HCT116 (cell line): Measurements from ENCODE around the gene TTLL9. TPM values are rescaled to one million over a fixed set of nuclear protein-coding genes. Genes with fewer than 3 reads are reported as not detected.

Experiments used
- ATAC-seq: fragments of 200-7000 bp; cut with Tn5 transposase; 2 replicates; pipeline ENCODE4 v1.9.1; 2020; ENCODE audit warnings: mild to moderate bottlenecking, moderate library complexity
- BruUV-seq: library from RNA; stranded (reverse); fragments of 400-500 nt; replicated peaks from 2 replicates; lab custom pipeline; 2021; lab: Mats Ljungman, UMichigan
- CTCF ChIA-PET: fragments of 300-600 bp; sonication (Branson Sonifier 250); formaldehyde crosslinking; loops from one replicate; lab custom pipeline; 2021; ENCODE audit warnings: antibody characterized with exemption; lab: Charles Lee
- POLR2A ChIA-PET: fragments of 300-600, 350-600 bp; sonication (Branson Sonifier 250); formaldehyde crosslinking; loops from one replicate; lab custom pipeline; 2021; ENCODE audit warnings: antibody characterized with exemption; lab: Charles Lee
- RAD21 ChIA-PET, 2 experiments: fragments of 300-600 bp; sonication (Branson Sonifier 250); formaldehyde crosslinking; loops; one replicate each; lab custom pipeline; 2023; ENCODE audit warnings: low total read pairs in 2 of 2; ENCODE audit not compliant: uncharacterized antibody in 2 of 2, unreplicated experiment in 2 of 2, low non-redundant PET in 1 of 2; lab: Charles Lee
- DNase-seq: peaks from one replicate; pipeline ENCODE4 v3.0.0-alpha.2; 2010; ENCODE audit warnings: low read depth, low spot score
- H2AFZ ChIP-seq: fragments of 200-600 bp; shearing (Covaris generic), sonication (generic); 2 replicates; pipeline ENCODE4 v1.6.1; 2017; ENCODE audit warnings: low read depth, mixed run types, mixed read lengths, antibody characterized with exemption, low read length; ENCODE audit not compliant: poor library complexity, severe bottlenecking
- H3K27ac ChIP-seq: 2 replicates; pipeline ENCODE4 v1.5.1; 2012; ENCODE audit warnings: low read depth, low read length
- H3K27me3 ChIP-seq: fragments of 200-600 bp; sonication (generic); 2 replicates; pipeline ENCODE4 v1.6.1; 2016; ENCODE audit warnings: mixed run types, low read length, mixed read lengths; ENCODE audit not compliant: insufficient read depth
- H3K36me3 ChIP-seq, 2 experiments: fragments of 200-500 bp in 1 of 2; fragments of 200-600 bp in 1 of 2; sonication (Bioruptor generic) in 1 of 2; sonication (generic) in 1 of 2; 2 replicates each; pipeline versions ENCODE4 v1.5.1 to v1.6.1; 2014 to 2016; ENCODE audit warnings: low read length in 2 of 2, inconsistent platforms in 1 of 2, mixed read lengths in 1 of 2, mixed run types in 1 of 2; ENCODE audit not compliant: insufficient read depth in 2 of 2, control insufficient read depth in 1 of 2
- H3K4me1 ChIP-seq, 2 experiments: fragments of 200-600 bp in 1 of 2; sonication (generic) in 1 of 2; 2 replicates each; pipeline versions ENCODE4 v1.5.1 to v1.6.1; 2012 to 2017; ENCODE audit warnings: low read length in 2 of 2, inconsistent platforms in 1 of 2, mild to moderate bottlenecking in 1 of 2, mixed read lengths in 1 of 2, mixed run types in 1 of 2, moderate library complexity in 1 of 2; ENCODE audit not compliant: insufficient read depth in 2 of 2, control insufficient read depth in 1 of 2
- H3K4me2 ChIP-seq: fragments of 200-600 bp; sonication (generic); 2 replicates; pipeline ENCODE4 v1.6.1; 2017; ENCODE audit warnings: mixed run types, low read length, mixed read lengths
- H3K4me3 ChIP-seq, 2 experiments: fragments of 200-600 bp in 1 of 2; sonication (generic) in 1 of 2; replicated peaks in 1 of 2; 2 replicates each; pipeline ENCODE4 v1.5.1; 2011 to 2016; ENCODE audit warnings: low read length in 2 of 2, control low read depth in 1 of 2, low read depth in 1 of 2, mild to moderate bottlenecking in 1 of 2, mixed read lengths in 1 of 2, mixed run types in 1 of 2
- H3K79me2 ChIP-seq: fragments of 200-600 bp; sonication (generic); 2 replicates; pipeline ENCODE4 v1.6.1; 2017; ENCODE audit warnings: mild to moderate bottlenecking, mixed run types, low read length, moderate library complexity, mixed read lengths; ENCODE audit not compliant: insufficient read depth
- H3K9ac ChIP-seq: fragments of 200-600 bp; sonication (generic); 2 replicates; pipeline ENCODE4 v1.6.1; 2016; ENCODE audit warnings: low read length, mixed read lengths
- H3K9me2 ChIP-seq: fragments of 200-600 bp; sonication (generic), shearing (Covaris generic); 2 replicates; pipeline ENCODE4 v1.6.1; 2017; ENCODE audit warnings: mixed run types, mild to moderate bottlenecking, moderate library complexity; ENCODE audit not compliant: insufficient read depth
- H3K9me3 ChIP-seq, 2 experiments: fragments of 200-500 bp in 1 of 2; fragments of 200-600 bp in 1 of 2; sonication (Bioruptor generic) in 1 of 2; sonication (generic) in 1 of 2; 2 replicates each; pipeline ENCODE4 v1.6.1; 2014 to 2017; ENCODE audit warnings: low read length in 2 of 2, mixed read lengths in 2 of 2, inconsistent platforms in 1 of 2, low read depth in 1 of 2, mild to moderate bottlenecking in 1 of 2, mixed run types in 1 of 2, moderate library complexity in 1 of 2; ENCODE audit not compliant: control insufficient read depth in 1 of 2, insufficient read depth in 1 of 2
- H4K20me1 ChIP-seq: fragments of 200-600 bp; sonication (generic), shearing (Covaris generic); 2 replicates; pipeline ENCODE4 v1.6.1; 2017; ENCODE audit warnings: mixed run types, mild to moderate bottlenecking, moderate library complexity; ENCODE audit not compliant: insufficient read depth
- ATF3 ChIP-seq: IDR thresholded peaks from 2 replicates; pipeline ENCODE4 v1.6.1; 2012
- CBX3 ChIP-seq: IDR thresholded peaks from 2 replicates; pipeline ENCODE4 v1.6.1; 2012; ENCODE audit warnings: low read depth
- CEBPB ChIP-seq: IDR thresholded peaks from 2 replicates; pipeline ENCODE4 v1.6.1; 2012; ENCODE audit warnings: low read depth
- CTCF ChIP-seq, 3 experiments: fragments of 200-600 bp in 1 of 3; sonication (generic) in 1 of 3; IDR thresholded peaks in 2 of 3; conservative IDR thresholded peaks in 1 of 3; 2 replicates each; pipeline ENCODE4 v1.5.1; 2012 to 2017; ENCODE audit warnings: low read depth in 2 of 3, low read length in 2 of 3, antibody characterized with exemption in 1 of 3, borderline replicate concordance in 1 of 3, control low read depth in 1 of 3, mild to moderate bottlenecking in 1 of 3, mixed read lengths in 1 of 3, mixed run types in 1 of 3, moderate library complexity in 1 of 3; ENCODE audit not compliant: insufficient read depth in 1 of 3
- ELF1 ChIP-seq: IDR thresholded peaks from 2 replicates; pipeline ENCODE4 v1.6.1; 2012; ENCODE audit warnings: low read depth, borderline replicate concordance
- EZH2phosphoT487 ChIP-seq: fragments of 200-600 bp; IDR thresholded peaks from 2 replicates; pipeline ENCODE4 v1.6.1; 2018; ENCODE audit warnings: antibody characterized with exemption, borderline replicate concordance
- FOSL1 ChIP-seq: IDR thresholded peaks from 2 replicates; pipeline ENCODE4 v1.6.1; 2012; ENCODE audit warnings: low read depth
- POLR2A ChIP-seq: IDR thresholded peaks from 2 replicates; pipeline ENCODE4 v1.7.0; 2011; ENCODE audit warnings: borderline replicate concordance; ENCODE audit not compliant: insufficient read depth, insufficient read length; ENCODE audit errors: extremely low read depth
- RAD21 ChIP-seq: IDR thresholded peaks from 2 replicates; pipeline ENCODE4 v1.6.1; 2012; ENCODE audit warnings: low read depth, mild to moderate bottlenecking
- SIN3A ChIP-seq: IDR thresholded peaks from 2 replicates; pipeline ENCODE4 v1.6.1; 2012; ENCODE audit warnings: low read depth
- SRF ChIP-seq: IDR thresholded peaks from 2 replicates; pipeline ENCODE4 v1.6.1; 2012; ENCODE audit warnings: low read depth
- ZBTB33 ChIP-seq: IDR thresholded peaks from 2 replicates; pipeline ENCODE4 v1.6.1; 2011; ENCODE audit warnings: mild to moderate bottlenecking, low read length, moderate library complexity; ENCODE audit not compliant: insufficient replicate concordance; ENCODE audit errors: extremely low read depth
- ZFX ChIP-seq: fragments of 450-650 bp; IDR thresholded peaks from 2 replicates; pipeline ENCODE4 v1.6.1; 2017
- ZNF274 ChIP-seq: fragments of 200-500 bp; sonication (Bioruptor generic); IDR thresholded peaks from 2 replicates; pipeline ENCODE4 v1.6.1; 2014; ENCODE audit warnings: mild to moderate bottlenecking, low read depth, low read length, inconsistent platforms
- intact Hi-C: fragments of 100-400 bp; cut with micrococcal nuclease; formaldehyde crosslinking; loops from 2 replicates; pipeline ENCODE4 v1.10.0; 2022
- total RNA-seq: library from RNA; stranded (reverse); gene quantifications from one replicate; pipeline ENCODE4 v1.2.1, GENCODE V29; 2021; ENCODE audit not compliant: unreplicated experiment
- TF ChIP-seq, protein P1 (sequence below): IDR thresholded peaks from 2 replicates; pipeline ENCODE4 v1.6.1; 2012; ENCODE audit warnings: low read depth

The TTLL9 gene
- total RNA-seq, 1 experiment from 2014 or later: not detected

DNA sequence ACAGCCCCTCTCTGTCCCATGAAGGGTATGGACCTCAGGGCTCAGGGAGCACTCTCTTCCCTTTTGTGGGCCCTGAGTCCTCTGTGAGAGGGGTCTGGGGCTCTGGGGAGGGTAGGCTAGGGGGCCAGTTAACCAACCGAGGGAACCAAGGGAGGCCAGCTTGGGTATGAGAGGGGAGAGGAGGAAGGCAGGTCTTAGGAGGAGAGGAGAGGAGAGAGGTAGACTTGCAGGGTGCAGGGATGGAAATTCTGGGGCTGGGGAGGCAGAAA is 827 bp upstream of the TTLL9 start:
- TF ChIP-seq POLR2A (no peak), CTCF (IDR thresholded peaks at IDR 0.05 in 2 of 3, conservative IDR thresholded peaks at IDR 0.05 in 1 of 3; ENCODE audit: borderline replicate concordance in 1 of 3, insufficient read depth in 1 of 3, low read depth in 2 of 3, low read length in 2 of 3) (no peak), ZNF274 (no peak), CBX3 (no peak), FOSL1 (no peak), ZFX (no peak), EZH2phosphoT487 (no peak), ATF3 (no peak), SRF (no peak), RAD21 (no peak), CEBPB (no peak), ELF1 (no peak), ZBTB33 (no peak), SIN3A (no peak)
- TF ChIP-seq, protein P1, sequence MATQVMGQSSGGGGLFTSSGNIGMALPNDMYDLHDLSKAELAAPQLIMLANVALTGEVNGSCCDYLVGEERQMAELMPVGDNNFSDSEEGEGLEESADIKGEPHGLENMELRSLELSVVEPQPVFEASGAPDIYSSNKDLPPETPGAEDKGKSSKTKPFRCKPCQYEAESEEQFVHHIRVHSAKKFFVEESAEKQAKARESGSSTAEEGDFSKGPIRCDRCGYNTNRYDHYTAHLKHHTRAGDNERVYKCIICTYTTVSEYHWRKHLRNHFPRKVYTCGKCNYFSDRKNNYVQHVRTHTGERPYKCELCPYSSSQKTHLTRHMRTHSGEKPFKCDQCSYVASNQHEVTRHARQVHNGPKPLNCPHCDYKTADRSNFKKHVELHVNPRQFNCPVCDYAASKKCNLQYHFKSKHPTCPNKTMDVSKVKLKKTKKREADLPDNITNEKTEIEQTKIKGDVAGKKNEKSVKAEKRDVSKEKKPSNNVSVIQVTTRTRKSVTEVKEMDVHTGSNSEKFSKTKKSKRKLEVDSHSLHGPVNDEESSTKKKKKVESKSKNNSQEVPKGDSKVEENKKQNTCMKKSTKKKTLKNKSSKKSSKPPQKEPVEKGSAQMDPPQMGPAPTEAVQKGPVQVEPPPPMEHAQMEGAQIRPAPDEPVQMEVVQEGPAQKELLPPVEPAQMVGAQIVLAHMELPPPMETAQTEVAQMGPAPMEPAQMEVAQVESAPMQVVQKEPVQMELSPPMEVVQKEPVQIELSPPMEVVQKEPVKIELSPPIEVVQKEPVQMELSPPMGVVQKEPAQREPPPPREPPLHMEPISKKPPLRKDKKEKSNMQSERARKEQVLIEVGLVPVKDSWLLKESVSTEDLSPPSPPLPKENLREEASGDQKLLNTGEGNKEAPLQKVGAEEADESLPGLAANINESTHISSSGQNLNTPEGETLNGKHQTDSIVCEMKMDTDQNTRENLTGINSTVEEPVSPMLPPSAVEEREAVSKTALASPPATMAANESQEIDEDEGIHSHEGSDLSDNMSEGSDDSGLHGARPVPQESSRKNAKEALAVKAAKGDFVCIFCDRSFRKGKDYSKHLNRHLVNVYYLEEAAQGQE: no peak
- H4K20me1 ChIP-seq: no peaks in the 10 kb centered on the region
- intact Hi-C loops: no loop called here
- no peaks in the 10 kb centered on the region for H3K4me1 ChIP-seq
- no peaks in the 10 kb centered on the region for H3K9me2 ChIP-seq
- DNase-seq (no peak), ATAC-seq (no peak)
- H3K4me3 ChIP-seq: no peak overlapping the region
- H3K36me3 ChIP-seq: no peaks in the 10 kb centered on the region
- no peak overlapping the region for H3K9ac ChIP-seq
- no TSS peak for BruUV-seq
- POLR2A ChIA-PET: no interaction called here
- no peak overlapping the region for H3K4me2 ChIP-seq
- RAD21 ChIA-PET: no interaction called here
- no peaks in the 10 kb centered on the region for H3K27me3 ChIP-seq
- no peaks in the 10 kb centered on the region for H3K79me2 ChIP-seq
- no peak overlapping the region for H2AFZ ChIP-seq
- CTCF ChIA-PET: no interaction called here
- H3K27ac ChIP-seq: no peak overlapping the region
- no peaks in the 10 kb centered on the region for H3K9me3 ChIP-seq
